DMS 273 (cell line): Measurements from ENCODE around the gene GDA.

Source experiments
- DNase-seq: peaks from one replicate; lab custom pipeline; 2025; ENCODE audit not compliant: unreplicated experiment; lab: John Stamatoyannopoulos, UW

GDA gene

DNA sequence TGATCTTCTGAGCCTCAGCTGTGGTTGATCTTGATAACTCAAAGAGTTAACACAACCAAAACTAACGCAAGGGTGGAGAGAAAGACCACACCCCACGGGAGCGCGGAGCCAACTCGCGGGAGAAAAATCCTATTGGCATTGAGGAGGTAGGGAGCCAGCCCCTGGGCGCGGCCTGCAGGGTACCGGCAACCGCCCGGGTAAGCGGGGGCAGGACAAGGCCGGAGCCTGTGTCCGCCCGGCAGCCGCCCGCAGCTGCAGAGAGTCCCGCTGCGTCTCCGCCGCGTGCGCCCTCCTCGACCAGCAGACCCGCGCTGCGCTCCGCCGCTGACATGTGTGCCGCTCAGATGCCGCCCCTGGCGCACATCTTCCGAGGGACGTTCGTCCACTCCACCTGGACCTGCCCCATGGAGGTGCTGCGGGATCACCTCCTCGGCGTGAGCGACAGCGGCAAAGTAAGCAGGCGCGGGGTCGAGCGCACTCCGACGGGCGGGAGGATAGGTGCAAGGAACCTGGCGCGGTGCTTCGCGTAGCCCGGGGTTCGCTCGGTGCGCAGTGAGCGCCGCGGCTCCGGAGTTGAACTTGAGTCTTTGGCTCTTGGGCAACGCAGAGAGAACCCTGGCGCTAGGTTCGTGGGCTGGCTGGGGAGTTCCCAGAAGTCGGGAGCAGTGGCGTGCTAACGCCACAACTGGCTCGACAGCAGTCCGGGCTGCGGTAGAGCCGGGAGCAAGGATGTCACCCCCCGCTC, at the start of gene GDA:
GDA (plus strand) TSS at position 210 of the 745 bp plus-strand sequence; CDS start at position 330, 120 bp downstream.
- DNase-seq: peak; percentile 67

DNA sequence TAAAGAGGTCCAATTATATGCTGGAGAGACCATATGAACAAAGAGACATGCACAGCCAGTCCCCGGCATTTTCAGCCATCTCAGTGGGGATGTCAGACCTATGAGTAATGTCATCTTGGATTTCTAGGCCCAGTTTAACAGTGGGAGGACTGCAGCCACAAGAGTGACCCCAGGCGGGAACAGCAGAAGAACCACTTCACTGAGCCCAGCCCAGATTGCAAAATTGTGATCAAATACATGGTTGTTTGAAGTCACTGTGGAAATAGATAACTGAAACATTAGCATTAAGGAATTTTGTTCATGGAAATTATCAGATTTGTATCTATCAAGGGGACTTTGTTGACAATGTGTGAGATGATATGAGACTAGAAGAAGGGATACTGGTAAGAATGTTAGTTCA, 46.7 kb upstream of the GDA start:
- no peak for DNase-seq

DNA sequence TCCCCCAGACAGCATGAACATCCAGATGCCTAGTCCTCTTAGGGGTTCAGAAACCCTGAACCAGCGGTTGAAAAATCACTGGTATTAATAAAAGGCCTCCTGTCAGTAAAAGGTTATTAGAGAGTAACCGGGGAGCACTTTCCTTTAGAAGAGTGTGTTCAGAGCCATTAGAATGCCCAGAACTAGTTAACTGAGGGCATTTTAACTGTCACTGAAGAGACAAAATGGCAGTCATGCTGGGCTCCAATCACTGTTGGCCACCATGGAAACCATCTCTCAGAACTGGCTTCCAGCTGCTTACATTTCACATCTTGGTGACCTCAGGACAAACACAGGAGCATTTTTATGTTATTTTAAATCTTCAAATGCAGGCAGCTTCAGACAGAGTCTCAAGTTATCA, 36.2 kb upstream of the GDA start:
- DNase-seq: no peak

DNA sequence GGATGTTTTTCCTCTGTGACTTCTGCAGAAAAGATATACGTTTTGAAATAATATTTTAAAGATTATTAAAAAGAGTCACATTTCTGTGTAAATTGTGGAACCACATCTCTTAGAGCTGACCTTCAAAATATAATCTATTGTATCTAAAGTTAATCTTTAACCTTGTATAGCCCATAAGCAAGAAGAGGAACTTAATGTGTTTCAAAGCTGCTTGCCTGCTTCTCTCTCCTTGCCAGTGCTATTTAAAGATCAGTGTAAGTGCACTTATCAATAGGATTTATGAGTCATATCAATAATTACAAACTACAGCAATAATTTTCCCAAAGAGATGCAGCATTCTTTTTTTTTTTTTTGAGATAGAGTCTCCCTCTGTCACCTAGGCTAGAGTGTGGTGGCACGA, 29.4 kb upstream of the GDA start:
- DNase-seq: no peak

DNA sequence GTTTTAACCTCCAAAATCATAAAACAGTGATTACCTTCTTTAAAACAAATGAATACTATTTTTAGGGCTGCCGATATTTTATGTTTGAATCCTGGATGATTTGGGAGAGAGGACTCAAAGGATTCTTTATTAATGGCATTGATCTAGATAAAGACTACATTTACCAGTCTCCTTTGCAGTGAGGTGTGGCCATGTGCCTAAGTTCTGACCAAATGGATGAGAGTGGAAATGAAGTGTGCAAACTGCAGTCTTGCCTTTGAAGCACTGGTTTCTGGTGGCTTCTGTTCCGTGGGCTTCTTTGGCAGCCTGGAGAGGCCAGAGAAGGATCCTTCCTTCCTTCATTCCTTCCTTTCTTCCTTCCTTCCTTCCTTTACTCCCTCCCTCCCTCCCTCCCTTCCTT, 24.3 kb upstream of the GDA start:
- no peak for DNase-seq

DNA sequence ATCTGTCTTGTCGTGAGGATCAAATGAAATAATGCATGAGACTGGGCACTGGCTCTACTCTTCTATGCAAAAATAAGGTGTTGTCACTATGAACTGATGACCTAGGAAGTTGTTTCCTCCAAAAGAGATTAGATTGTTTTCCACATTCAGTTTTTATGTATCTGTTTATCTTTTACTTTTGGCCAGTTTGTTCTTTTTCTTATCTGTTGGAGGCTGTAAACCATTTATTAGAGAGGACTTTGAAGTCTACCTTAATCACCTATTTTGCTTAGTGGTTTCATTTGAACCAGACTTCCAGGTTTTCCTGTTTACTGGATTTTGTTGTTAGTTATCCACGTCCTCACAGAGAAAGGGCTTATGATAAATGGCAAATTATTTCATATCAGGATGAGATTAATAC, 21.5 kb upstream of the GDA start:
- DNase-seq: no peak

DNA sequence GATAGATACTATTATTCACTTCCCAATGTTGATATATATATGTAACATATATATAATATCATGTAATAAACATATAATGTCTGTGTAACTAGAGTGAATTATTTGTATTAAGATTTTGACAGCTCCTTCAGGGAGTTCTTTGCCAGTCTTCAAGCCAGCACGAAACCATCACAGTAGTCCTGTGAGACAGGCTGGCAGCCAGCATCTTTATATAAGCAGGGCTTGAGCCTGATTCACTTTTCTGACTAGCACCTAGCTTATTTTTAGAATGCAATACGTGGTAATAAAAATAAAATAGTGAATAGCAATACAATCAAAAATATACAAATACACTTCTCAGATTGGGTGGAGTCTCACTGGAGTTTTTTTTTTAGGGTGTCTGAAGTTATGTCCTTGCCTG, 20.7 kb upstream of the GDA start:
- no peak for DNase-seq

DNA sequence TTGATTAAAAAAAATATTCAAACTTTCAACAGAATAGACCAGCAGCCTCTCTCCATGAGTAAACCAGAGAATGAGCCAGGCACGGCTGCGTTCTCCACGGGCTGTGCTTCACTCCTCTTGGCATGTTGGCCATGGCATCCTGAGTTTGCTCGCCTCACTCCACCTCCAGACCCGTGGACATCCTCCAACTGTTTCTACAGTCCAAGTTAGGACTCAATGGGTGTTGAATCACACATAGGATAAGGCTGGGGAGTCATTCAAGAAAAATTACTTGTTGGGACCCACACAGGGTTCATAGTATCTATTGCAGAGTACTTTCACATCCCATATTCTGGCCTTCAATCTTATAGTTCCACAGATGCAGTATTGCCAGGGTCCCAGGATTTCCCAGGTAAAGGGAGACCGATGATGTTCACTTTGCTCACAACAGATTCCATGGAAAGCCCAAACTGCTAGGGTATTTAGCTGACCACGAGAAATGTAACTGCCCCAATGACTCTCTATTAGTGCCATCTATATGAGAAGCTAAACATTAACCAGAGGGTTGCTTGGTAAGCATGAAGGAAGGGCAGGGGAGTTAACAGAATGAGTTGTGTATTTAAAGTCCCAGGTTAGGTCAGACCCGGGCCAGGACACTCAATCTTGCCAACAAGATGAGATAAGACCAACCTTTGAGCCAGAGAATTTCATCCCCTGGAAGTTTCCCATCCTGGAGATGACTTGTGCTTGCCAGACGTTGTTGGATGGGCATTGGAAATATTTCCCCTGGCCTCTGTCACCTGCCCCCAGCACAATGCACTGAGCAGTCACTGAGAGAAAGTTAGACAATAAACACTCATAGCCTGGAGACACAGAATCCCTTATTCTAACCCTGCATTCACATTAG, 19.7 kb upstream of the GDA start:
- DNase-seq: no peak

DNA sequence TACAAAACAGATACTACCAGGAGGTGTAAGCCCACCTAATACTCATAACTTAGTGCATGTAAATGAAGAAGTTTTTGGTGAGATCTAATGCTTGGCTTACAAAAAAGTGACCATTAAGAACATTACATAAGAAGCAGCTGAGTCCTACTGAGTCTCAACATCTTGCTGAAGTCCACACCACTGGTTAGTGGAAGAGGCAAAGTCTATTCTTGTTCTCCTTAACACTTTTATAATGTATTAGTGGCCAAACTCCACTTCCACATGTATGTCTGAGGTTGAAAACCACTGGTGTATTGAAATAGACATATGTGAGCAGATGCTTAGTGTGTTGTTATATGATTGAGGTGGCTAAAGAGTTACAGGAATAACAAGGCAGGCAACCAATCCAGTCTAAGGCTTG, 18.9 kb upstream of the GDA start:
- no peak for DNase-seq

DNA sequence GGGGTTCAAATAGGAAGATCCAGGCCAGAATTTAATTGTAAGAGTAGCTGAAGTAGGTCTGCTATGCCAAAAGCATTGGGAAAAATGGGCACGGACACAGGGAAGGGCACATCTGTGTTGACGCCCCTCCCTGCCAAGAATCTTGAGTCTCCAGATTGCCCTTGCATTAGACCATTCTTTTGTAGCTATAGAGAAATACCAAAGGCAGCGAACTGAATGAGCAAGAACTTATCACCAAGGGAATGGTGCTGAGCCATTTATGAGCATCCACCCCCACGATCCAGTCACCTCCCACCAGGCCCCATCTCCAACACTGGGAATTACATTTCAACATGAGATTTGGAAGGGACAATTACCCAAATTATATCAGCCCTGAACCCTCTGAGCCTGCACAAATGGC, 18.0 kb upstream of the GDA start:
- no peak for DNase-seq

DNA sequence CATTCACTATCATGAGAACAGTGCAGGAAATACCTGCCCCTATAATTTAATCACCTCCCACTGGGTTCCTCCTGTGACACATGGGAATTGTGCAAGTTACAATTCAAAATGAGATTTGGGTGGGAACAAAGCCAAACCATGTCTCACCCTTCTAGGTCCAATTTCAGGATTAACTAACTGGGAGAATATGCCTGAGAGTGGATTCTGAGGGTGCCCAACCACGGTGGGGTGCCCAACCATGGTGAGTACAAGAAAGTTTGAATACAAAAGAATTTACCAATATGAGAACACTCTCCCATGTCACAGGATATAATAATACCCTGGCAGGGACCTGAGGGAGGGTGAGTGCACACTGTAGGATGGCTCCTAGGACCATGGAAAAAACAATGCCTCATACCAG, 17.2 kb upstream of the GDA start:
- no peak for DNase-seq

DNA sequence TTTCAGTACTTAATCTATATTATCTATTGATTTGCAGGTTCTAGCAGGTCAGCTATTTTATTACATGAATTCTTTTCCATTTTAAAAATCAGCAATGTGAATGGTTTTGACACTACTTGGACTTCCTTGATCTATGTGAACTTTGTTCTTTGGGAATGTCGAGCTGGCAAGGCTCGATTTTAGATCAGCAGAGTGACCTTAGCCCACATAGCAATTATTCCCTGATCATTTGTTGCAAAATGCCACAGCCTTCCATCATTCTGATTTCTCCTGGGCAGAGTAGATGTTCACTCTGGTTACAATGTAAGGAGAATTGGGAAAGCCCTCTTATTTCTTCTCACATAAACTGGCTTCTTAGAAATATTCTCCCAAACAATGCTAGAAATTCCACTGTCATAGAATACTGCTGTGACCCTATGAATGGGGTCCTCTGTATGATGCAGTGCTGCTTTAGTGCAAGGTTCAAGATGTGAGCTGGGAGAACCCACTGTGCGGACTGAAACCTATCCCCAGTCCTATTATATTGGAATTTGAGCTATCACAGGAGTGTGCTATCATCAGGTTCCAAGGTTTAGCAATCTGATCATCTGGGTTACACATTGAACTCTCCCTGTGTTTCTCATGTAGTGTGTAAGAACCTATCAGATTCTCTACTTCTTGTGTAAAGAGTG, 15.7 kb upstream of the GDA start:
- DNase-seq: no peak

DNA sequence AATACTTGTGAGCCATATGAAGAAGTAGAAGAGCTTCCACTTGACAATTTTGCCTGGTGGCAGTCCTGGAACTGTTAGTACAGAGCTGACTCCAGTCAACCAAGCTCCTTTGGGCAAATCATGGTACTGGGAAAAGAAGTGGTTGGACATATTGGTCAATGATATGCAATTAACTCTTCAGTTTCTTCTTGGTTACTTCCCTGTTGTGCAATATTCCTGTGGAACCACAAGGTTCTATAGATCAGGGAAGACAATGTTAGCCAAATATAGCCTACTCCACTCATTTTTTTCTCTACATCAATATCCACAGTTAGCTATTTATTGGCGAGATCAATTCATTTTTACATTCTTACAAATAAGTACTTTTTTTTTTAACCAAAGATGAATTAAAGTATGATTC, 14.4 kb upstream of the GDA start:
- no peak for DNase-seq

DNA sequence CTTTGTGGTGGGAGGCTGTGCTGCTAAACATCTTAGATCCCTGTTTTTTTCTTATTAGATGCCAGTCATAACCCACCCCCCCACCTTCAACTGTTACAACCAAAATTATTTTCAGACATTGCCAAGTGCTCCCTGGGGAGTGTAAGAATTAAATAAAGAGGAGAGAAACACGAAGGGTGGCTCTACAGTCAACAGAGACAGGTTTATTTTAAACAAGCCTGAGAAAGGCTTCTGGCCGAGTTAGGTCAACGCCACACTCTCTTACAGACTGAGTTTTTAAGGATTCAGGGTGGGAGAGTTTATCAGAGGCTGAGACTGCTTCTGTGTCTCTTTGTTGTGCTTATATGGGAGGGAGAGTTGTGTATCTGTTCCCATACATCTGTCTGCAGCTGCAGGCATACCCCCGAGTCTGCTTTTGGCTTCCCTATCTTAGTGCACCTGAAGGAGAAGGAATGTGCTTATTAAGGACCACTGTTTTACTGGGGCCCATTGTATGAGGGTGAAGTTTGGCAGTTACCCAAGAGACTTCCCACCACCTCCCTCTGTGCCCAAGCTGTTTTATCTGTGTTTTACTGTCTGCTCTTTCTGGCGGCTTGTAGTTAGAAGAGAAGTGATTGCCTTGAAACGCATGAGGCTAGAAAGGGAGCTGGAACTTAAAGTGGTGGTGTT, 11.4 kb upstream of the GDA start:
- no peak for DNase-seq

DNA sequence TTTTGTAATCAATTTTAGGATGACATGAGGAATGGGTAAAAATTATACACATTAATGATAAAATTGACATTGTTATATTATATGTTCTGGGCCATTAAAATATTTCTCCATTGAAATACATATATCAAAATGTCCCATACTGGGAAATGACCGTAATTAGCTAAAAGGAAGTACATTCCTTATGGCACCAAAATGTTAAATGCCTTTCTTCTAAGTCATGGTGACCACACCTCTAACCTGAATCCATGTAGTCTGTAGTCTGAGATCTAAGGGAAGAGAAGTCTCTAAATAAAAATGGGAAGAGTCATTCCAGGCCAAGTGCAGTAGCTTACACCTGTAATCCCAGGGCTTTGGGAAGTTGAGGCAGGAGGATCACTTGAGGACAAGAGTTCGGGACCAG, 10.0 kb upstream of the GDA start:
- DNase-seq: no peak

DNA sequence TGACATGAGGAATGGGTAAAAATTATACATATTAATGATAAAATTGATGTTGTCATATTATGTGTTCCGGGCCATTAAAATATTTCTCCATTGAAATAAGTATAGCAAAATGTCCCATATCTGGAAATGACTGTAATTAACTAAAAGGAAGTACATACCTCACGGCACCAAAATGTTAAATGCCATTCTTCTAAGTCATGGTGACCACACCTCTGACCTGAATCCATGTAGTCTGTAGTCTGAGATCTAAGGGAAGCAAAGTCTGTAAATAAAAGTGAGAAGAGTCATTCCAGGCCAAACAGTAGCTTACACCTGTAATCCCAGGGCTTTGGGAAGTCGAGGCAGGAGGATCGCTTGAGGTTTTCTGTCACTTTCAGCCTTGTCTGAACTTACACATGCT, 8.7 kb upstream of the GDA start:
- no peak for DNase-seq

DNA sequence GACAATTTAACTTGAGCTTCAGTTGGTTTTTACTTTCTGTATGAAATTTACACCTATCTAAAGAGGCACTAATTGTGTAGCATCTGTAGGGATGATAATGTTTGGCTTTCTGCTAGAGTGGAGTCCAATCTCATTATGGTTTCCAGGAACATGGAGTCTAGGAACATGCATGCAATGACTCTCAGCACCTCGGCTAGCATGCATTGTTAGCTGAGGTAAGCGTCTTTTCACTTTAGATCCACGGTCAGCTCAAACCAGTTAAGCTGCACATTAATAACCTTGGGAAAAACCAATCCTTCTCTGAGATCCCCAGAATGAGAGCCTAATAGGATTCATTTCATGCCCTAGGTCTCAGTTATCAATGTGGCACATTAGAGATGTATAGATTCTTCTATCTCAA, 7.8 kb upstream of the GDA start:
- DNase-seq: no peak

DNA sequence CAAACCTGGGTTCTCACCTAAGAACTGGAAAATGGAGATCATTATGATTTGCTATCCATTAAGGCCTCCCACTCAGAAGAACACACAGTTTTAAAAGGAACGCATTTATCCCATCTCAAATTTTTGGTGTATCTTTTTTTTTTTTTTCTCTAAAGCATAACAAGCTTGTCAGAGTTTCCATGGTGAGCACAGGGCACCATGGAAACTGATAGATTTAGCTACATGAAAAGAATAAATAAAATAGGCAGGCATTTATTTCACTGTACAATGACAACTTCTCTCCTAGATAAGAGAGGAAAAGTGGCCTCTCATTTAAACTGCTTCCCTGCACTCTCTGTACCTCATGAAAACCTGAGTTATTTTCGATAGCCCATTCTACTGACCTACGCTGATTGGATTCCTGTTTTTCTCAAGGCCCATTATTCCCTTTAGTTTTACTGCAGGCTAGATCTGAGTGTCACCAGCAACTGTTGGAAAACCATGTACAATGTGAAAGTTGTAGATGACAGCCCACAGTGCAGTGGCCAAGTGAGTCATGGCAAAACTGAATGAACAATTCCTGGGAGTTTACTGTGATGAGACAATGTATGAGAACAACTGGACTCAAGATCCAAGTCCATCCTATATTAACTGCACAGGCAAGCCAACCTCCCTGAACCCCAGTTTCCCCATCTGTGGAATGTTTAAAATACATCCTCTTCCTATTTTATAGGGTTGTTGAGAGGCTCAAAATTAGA, 4.3 kb upstream of the GDA start:
- no peak for DNase-seq

DNA sequence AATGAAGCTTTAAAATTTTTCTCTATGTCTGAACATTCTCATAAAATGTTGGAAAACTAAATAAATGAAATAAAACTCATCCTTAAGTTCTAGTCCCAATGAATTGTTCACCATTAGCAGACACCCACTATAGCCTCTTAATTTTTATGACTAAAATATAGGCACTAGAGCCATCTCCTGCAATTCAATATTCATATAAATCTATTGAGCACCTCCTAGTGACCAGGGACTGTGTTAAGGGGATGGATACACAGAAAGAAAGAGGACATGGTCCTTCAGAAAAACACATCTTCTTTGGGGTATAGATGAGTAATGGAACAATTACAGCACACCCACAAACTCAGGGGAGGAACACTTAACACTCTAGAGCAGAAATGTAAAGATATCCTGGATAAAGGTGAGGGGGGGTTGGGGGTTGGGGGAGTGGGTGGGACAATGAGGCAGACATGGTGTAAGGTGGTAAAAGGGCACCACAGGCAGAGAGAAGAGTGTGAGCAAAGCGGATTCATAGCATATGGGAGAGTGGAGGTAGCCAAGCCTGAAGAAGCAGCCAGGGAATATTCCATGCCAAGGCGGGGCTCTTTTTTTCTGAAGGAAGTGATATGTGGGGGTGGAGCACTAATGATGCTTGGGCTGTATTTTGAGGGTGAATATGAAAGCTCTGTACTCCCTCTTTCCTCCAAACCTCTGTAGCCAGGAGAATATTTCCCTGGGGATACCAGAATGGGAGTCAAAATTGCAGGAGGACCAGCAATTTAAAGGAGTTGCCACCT, 3.3 kb upstream of the GDA start:
- no peak for DNase-seq

DNA sequence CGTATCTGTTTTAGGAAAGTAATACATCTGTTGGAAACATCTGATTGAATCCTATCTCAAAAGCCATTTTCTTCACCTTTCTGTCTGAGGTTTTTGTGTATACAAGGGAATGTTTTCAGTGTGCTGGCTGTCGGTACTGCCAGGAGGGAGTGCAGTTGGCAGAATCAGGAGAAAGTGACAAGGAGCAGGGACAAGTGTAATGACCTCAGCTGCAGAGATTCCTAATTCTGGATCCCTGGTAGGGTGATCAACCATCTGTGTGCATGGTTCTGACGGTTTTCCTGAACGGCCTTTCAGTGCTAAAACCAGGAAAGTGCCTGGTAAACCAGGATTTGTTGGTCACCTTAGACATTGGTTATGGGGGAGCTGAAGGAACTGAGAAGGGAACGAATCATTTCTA, 1.6 kb upstream of the GDA start:
- no peak for DNase-seq
